ENCODE measurements around the gene LRRK1.

The LRRK1 gene

GRCh38 chr15:100897221-100898151 lies 21.7 kb upstream of the LRRK1 start:
- H3K4me3 ChIP-seq (ENCODE audit: low read depth, low read length) = no peak overlapping the region
- no peak for DNase-seq (ENCODE audit: low read depth)
- TF ChIP-seq CTCF (conservative IDR thresholded peaks at IDR 0.05; ENCODE audit: low read depth, low read length) = no peak

- DNase-seq (ENCODE audit: low read depth) = no peak
- no peak overlapping the region for H3K4me3 ChIP-seq (ENCODE audit: low read depth, low read length)
- TF ChIP-seq CTCF (conservative IDR thresholded peaks at IDR 0.05; ENCODE audit: low read depth, low read length) = no peak
Observed at GRCh38 chr15:100898152-100898490, 21.0 kb upstream of the LRRK1 start.

- no peak overlapping the region for H3K4me3 ChIP-seq (ENCODE audit: low read depth, low read length)
- no peak for DNase-seq (ENCODE audit: low read depth)
- no peak for TF ChIP-seq CTCF (conservative IDR thresholded peaks at IDR 0.05; ENCODE audit: low read depth, low read length)
Observed at GRCh38 chr15:100898661-100899462, 20.3 kb upstream of the LRRK1 start.

GRCh38 chr15:100899601-100900000 lies 19.6 kb upstream of the LRRK1 start:
- DNase-seq (ENCODE audit: low read depth) = no peak
- no peak overlapping the region for H3K4me3 ChIP-seq (ENCODE audit: low read depth, low read length)
- TF ChIP-seq CTCF (conservative IDR thresholded peaks at IDR 0.05; ENCODE audit: low read depth, low read length) = no peak

- H3K4me3 ChIP-seq (ENCODE audit: low read depth, low read length) = no peak overlapping the region
- no peak for TF ChIP-seq CTCF (conservative IDR thresholded peaks at IDR 0.05; ENCODE audit: low read depth, low read length)
- DNase-seq (ENCODE audit: low read depth) = no peak
Observed at GRCh38 chr15:100900136-100900794, 18.9 kb upstream of the LRRK1 start.

GRCh38 chr15:100900795-100901169 lies 18.4 kb upstream of the LRRK1 start:
- DNase-seq (ENCODE audit: low read depth) = no peak

More at GRCh38 chr15:100900795-100901169, 18.4 kb upstream of the LRRK1 start:
- no peak for TF ChIP-seq CTCF (conservative IDR thresholded peaks at IDR 0.05; ENCODE audit: low read depth, low read length)
- no peak overlapping the region for H3K4me3 ChIP-seq (ENCODE audit: low read depth, low read length)
